GM10248 (cell line): Measurements from ENCODE around the gene LEPROT.

Experiments used
- CTCF ChIA-PET: fragments of 300-600 bp; sonication (Branson Sonifier 250); formaldehyde crosslinking; extraction: SDS; loops from one replicate; lab custom pipeline; 2021; ENCODE audit warnings: antibody characterized with exemption; lab: Yijun Ruan, JAX
- POLR2A ChIA-PET: fragments of 350-650 bp; sonication (Branson Sonifier 250); formaldehyde crosslinking; extraction: SDS; loops from one replicate; lab custom pipeline; 2020; ENCODE audit warnings: antibody characterized with exemption; lab: Yijun Ruan, JAX
- DNase-seq: peaks from one replicate; pipeline ENCODE4 v3.0.0; 2012; ENCODE audit errors: extremely low spot score
- CTCF ChIP-seq: IDR thresholded peaks from 2 replicates; pipeline ENCODE4 v1.5.1; 2012; ENCODE audit warnings: mild to moderate bottlenecking, low read depth; ENCODE audit errors: extremely low read depth, missing control alignments, control extremely low read depth

The LEPROT gene

DNA sequence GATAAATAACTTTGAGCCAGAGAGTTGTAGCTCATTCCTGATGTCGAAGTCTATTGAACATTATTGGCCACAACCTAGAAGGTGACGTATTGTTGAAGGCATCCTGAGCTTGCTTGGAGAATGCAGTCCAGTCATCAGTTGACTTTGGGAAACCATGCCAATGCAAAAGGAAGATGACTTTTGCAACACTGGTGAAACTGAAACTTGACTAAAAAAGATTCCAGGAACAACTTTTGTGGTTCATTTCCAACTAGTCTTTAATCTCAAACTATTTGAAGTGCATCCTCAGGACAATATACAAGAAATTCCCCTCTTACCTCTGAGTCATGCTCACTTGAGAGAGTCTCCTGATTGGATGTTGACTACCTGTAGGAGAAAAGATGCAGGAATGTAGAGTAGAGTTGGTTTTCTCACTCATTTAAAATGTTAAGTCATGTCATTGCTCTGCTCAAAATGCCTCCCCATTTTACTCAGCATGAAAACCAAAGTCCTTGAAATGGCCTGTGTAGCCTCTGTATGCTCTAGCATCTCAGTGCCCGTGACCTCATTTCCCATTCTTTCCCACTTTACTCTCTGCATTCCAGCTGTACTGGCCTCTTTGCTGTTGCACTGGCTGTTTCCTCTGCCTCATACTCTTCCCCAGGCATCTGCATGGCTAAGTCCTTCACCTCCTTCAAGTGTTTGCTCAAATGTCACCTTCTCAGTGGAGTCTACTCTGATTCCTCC is 24.4 kb upstream of the LEPROT start:
- TF ChIP-seq CTCF, result no peak
- POLR2A ChIA-PET, result no interaction called here
- CTCF ChIA-PET, result interaction anchor here (0.9 to 1.6 kb wide), 2 partner anchors 13 to 18 kb away, joined by 3 to 4 read pairs; no protein-coding TSS in a partner anchor
- no peak for DNase-seq

DNA sequence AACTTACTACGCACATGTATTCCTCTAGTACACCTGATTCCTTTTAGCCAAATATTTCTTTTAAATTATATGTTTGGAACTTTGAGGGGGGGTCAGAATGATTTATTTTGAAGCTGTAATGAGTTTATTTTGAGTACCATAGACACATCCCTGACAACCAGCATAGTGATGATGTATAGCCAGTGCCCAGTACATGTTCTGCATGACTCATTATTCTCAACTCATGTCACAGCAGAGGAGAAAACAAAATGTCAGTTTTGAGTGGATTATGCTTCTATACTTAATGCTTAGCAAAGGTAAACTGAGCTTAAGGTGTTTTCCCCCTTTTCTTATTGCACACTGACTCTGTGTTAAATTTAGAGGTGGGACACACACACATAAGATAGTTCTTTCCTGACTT is 22.4 kb upstream of the LEPROT start:
- no peak for TF ChIP-seq CTCF
- no peak for DNase-seq
- ChIA-PET CTCF (interaction anchor here (1.3 to 1.6 kb wide), 2 partner anchors 11 to 33 kb away, joined by 3 to 4 read pairs; no protein-coding TSS in a partner anchor), POLR2A (no interaction called here)

GRCh38 chr1:65399003-65399402 is 21.5 kb upstream of the LEPROT start:
- DNase-seq, result no peak
- no peak for TF ChIP-seq CTCF
- CTCF ChIA-PET, result interaction anchor here (1.3 kb wide), 1 partner anchor 32 kb away, joined by 3 read pairs; no protein-coding TSS in a partner anchor
- POLR2A ChIA-PET, result no interaction called here

DNA sequence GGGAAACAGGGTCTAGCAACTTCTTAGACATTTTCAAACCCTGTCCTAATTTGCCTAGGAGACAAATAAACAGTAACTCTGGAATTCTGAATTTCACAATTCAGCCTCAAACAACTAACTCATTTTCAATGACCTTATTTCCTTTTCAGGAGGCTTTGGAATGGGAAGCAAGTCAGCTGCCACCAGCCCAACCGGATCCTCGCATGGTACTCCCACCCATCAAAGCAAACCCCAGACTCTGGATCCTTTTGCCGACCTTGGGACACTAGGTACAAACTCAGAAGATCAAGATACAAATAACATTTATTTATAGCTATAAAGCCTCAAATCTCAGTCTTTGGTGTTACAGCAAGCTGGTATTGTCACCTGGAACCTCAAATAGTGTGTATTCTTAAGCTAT is 18.9 kb upstream of the LEPROT start:
- ChIA-PET CTCF (interaction anchor here (1.0 to 2.7 kb wide), 2 partner anchors 8 to 18 kb away, joined by 3 to 7 read pairs; partner anchors contain the start of genes LEPR and LEPROT), POLR2A (no interaction called here)
- no peak for TF ChIP-seq CTCF
- no peak for DNase-seq

- TF ChIP-seq CTCF, result no peak
- ChIA-PET CTCF (interaction anchor here (1.4 to 2.2 kb wide), 2 partner anchors 12 to 283 kb away, joined by 3 to 10 read pairs; no protein-coding TSS in a partner anchor), POLR2A (no interaction called here)
- no peak for DNase-seq
Measured at GRCh38 chr1:65404941-65405340, 15.5 kb upstream of the LEPROT start.

DNA sequence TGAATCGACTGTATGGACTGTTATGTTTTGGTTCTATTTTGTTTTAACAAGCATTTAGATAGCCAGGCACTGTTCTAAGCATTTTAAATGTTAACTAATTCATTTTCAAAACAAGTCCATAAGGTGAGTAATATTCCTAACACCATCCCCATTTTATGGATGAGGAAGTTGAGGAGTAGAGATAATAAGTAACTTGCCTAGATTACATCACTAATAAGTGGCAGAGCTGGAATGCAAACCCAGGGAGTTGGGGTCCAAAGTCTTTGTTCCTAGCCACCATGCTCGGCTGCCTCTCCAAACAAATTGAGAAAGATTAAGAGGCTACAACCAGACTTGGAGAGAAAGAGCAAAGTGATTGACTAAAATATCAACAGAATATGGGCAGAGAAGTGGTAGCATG is 12.6 kb upstream of the LEPROT start:
- ChIA-PET POLR2A (no interaction called here), CTCF (no interaction called here)
- no peak for DNase-seq
- TF ChIP-seq CTCF, result no peak
